Panc1 (cell line): ENCODE results near the gene MRPL54. TPM values are rescaled to one million over a fixed set of nuclear protein-coding genes. Genes with fewer than 3 reads are reported as not detected.

Experiments used
- ATAC-seq: fragments of 200-7000 bp; cut with Tn5 transposase; 2 replicates; pipeline ENCODE4 v1.9.1; 2020; ENCODE audit warnings: mild to moderate bottlenecking, moderate library complexity
- BruUV-seq: library from RNA; stranded (reverse); fragments of 400-500 nt; replicated peaks from 2 replicates; lab custom pipeline; 2021; lab: Mats Ljungman, UMichigan
- CTCF ChIA-PET: fragments of 300-600 bp; sonication (Branson Sonifier 250); formaldehyde crosslinking; loops from one replicate; lab custom pipeline; 2022; ENCODE audit warnings: antibody characterized with exemption; lab: Charles Lee
- POLR2A ChIA-PET: fragments of 300-600 bp; sonication (Branson Sonifier 250); formaldehyde crosslinking; loops from one replicate; lab custom pipeline; 2022; ENCODE audit warnings: antibody characterized with exemption; lab: Charles Lee
- DNase-seq: peaks from one replicate; pipeline ENCODE4 v3.0.0-alpha.2; 2010; ENCODE audit warnings: low read depth, low spot score
- H3K27ac ChIP-seq: 2 replicates; pipeline ENCODE4 v1.5.1; 2011; ENCODE audit warnings: mild to moderate bottlenecking, low read length, inconsistent platforms
- H3K27me3 ChIP-seq: fragments of 200-500 bp; sonication (Bioruptor generic); 2 replicates; pipeline ENCODE4 v1.6.0; 2014; ENCODE audit warnings: low read length, inconsistent platforms; ENCODE audit not compliant: control insufficient read depth, insufficient read depth
- H3K36me3 ChIP-seq: fragments of 200-500 bp; sonication (Bioruptor generic); 2 replicates; pipeline ENCODE4 v1.5.1; 2014; ENCODE audit warnings: inconsistent platforms, mild to moderate bottlenecking, low read length, moderate library complexity; ENCODE audit not compliant: control insufficient read depth, insufficient read depth
- H3K4me1 ChIP-seq: 2 replicates; pipeline ENCODE4 v1.5.1; 2011; ENCODE audit warnings: inconsistent platforms, mild to moderate bottlenecking, low read length, moderate library complexity; ENCODE audit not compliant: control insufficient read depth, insufficient read depth
- H3K4me3 ChIP-seq, 2 experiments: 2 replicates each; pipeline ENCODE4 v1.5.1; 2011 to 2012; ENCODE audit warnings: low read depth in 2 of 2, low read length in 2 of 2, mild to moderate bottlenecking in 2 of 2, inconsistent platforms in 1 of 2, moderate library complexity in 1 of 2
- H3K9me3 ChIP-seq: fragments of 200-500 bp; sonication (Bioruptor generic); 2 replicates; pipeline ENCODE4 v1.5.1; 2014; ENCODE audit warnings: low read depth, mild to moderate bottlenecking, inconsistent platforms, low read length, moderate library complexity; ENCODE audit not compliant: control insufficient read depth, insufficient read depth
- CTCF ChIP-seq: fragments of 450-650 bp; IDR thresholded peaks from 2 replicates; pipeline ENCODE4 v1.5.1; 2017; ENCODE audit warnings: mild to moderate bottlenecking
- POLR2AphosphoS5 ChIP-seq: IDR thresholded peaks from 2 replicates; pipeline ENCODE4 v1.6.1; 2012; ENCODE audit warnings: mild to moderate bottlenecking, low read depth, low read length, moderate library complexity
- REST ChIP-seq, 2 experiments: IDR thresholded peaks; 2 replicates each; pipeline ENCODE4 v1.6.1; 2011 to 2012; ENCODE audit warnings: low read depth in 2 of 2, control low read depth in 1 of 2, low read length in 1 of 2, mild to moderate bottlenecking in 1 of 2, moderate library complexity in 1 of 2; ENCODE audit not compliant: insufficient read depth in 1 of 2
- SIN3A ChIP-seq: IDR thresholded peaks from 2 replicates; pipeline ENCODE4 v1.6.1; 2012; ENCODE audit warnings: low read depth, mild to moderate bottlenecking, low read length, moderate library complexity, borderline replicate concordance; ENCODE audit not compliant: insufficient read depth
- TCF7L2 ChIP-seq: IDR thresholded peaks from 2 replicates; pipeline ENCODE4 v1.6.1; 2011; ENCODE audit warnings: mild to moderate bottlenecking, low read depth, low read length, inconsistent platforms
- in situ Hi-C: cut with HindIII; loops from 2 replicates; pipeline ENCODE4 v1.10.0; 2016; ENCODE audit warnings: low sequenced_read_pairs, low pct_unique_long_range_greater_than_20kb
- intact Hi-C: fragments of 100-400 bp; cut with micrococcal nuclease; formaldehyde crosslinking; loops from one replicate; pipeline ENCODE4 v1.10.0; 2022; ENCODE audit not compliant: unreplicated experiment
- total RNA-seq: library from RNA; stranded (reverse); gene quantifications from one replicate; pipeline ENCODE4 v1.2.1, GENCODE V29; 2021; ENCODE audit not compliant: unreplicated experiment

Gene MRPL54
- total RNA-seq, 1 experiment from 2014 or later = 42.8 TPM

GRCh38 chr19:3773814-3774515 lies 11.5 kb downstream of the MRPL54 start:
- H3K27me3 ChIP-seq = no peaks in the 10 kb centered on the region
- H3K4me3 ChIP-seq = no peak overlapping the region
- BruUV-seq = no TSS peak
- ChIA-PET CTCF (no interaction called here), POLR2A (no interaction called here)
- ATAC-seq (no peak), DNase-seq (no peak)
- TF ChIP-seq SIN3A = no peak
- TF ChIP-seq TCF7L2 = no peak
- TF ChIP-seq REST (IDR thresholded peaks at IDR 0.05; ENCODE audit: insufficient read depth in 1 of 2, low read depth in 2 of 2, low read length in 1 of 2) = no peak
- no peak for TF ChIP-seq CTCF
- TF ChIP-seq POLR2AphosphoS5 = no peak
- no peaks in the 10 kb centered on the region for H3K9me3 ChIP-seq
- no peaks in the 10 kb centered on the region for H3K36me3 ChIP-seq
- in situ Hi-C loops (no loop called here), intact Hi-C loops (no loop called here)
- no peak overlapping the region for H3K27ac ChIP-seq
- H3K4me1 ChIP-seq = no peaks in the 10 kb centered on the region

GRCh38 chr19:3774621-3775373 lies 12.3 kb downstream of the MRPL54 start:
- no peak for TF ChIP-seq REST (IDR thresholded peaks at IDR 0.05; ENCODE audit: insufficient read depth in 1 of 2, low read depth in 2 of 2, low read length in 1 of 2)
- TF ChIP-seq SIN3A = no peak
- TF ChIP-seq TCF7L2 = no peak
- no peak for TF ChIP-seq CTCF
- TF ChIP-seq POLR2AphosphoS5 = no peak
- CTCF ChIA-PET = no interaction called here
- POLR2A ChIA-PET = interaction anchor here (0.5 kb wide), 1 partner anchor 58 kb away, joined by 7 read pairs; no protein-coding TSS in a partner anchor
- intact Hi-C loops (no loop called here), in situ Hi-C loops (no loop called here)
- BruUV-seq = no TSS peak
- H3K27me3 ChIP-seq = no peaks in the 10 kb centered on the region
- no peaks in the 10 kb centered on the region for H3K36me3 ChIP-seq
- H3K27ac ChIP-seq = no peak overlapping the region
- H3K9me3 ChIP-seq = no peaks in the 10 kb centered on the region
- no peak overlapping the region for H3K4me3 ChIP-seq
- no peak for ATAC-seq
- H3K4me1 ChIP-seq = no peaks in the 10 kb centered on the region
- DNase-seq = no peak
